ENCODE data around the gene SRSF10.

DNA sequence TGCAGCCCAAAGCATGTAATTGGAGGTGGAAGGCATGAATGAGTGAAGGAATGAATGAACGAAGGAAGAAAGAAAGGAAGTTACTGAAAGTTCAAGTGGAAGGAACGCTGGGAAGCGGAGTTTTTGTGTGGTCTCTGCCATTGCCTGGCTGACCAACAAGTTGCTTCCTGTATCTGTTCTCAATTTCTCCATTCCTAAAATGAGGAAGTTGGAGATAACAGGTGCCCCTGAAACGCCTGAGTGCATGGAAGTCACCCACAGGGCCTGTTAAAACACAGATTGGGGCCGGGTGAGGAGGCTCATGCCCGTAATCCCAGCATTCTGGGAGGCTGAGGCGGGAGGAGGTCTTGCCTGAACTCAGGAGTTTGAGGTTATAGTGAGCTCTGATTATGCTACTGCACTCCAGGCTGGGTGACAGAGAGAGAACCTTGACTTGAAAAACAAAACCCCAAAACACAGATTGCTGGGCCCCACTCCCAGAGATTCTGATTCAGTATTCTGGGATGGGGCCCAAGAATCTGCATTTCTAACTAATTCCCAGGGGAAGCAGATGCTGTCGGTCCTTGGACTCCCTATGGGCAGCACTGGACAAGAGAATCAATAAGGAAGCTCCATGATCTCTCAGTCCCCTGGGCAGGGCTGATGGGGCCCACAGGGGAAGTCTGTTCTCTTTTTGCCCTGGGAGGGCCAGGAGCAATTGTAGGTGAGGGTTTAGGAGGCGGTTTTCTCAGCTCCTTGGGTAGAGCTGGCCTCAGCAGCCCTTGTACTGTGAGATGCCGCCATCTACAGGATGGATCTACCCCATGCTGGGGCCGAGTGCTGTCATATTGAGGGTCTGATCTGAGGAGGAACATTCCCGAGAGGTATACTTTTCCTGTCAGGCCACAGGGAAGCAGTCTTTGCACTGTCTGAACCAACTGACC is 63.7 kb downstream of the SRSF10 start:
- no peak for TF ChIP-seq TOX (CRISPR knock-in tag; IDR thresholded peaks at IDR 0.05; ENCODE audit: borderline replicate concordance)
- TF ChIP-seq ARNTL (CRISPR knock-in tag; IDR thresholded peaks at IDR 0.05; ENCODE audit: borderline replicate concordance, low read depth): no peak
- TF ChIP-seq, protein P1, sequence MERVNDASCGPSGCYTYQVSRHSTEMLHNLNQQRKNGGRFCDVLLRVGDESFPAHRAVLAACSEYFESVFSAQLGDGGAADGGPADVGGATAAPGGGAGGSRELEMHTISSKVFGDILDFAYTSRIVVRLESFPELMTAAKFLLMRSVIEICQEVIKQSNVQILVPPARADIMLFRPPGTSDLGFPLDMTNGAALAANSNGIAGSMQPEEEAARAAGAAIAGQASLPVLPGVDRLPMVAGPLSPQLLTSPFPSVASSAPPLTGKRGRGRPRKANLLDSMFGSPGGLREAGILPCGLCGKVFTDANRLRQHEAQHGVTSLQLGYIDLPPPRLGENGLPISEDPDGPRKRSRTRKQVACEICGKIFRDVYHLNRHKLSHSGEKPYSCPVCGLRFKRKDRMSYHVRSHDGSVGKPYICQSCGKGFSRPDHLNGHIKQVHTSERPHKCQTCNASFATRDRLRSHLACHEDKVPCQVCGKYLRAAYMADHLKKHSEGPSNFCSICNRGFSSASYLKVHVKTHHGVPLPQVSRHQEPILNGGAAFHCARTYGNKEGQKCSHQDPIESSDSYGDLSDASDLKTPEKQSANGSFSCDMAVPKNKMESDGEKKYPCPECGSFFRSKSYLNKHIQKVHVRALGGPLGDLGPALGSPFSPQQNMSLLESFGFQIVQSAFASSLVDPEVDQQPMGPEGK (CRISPR knock-in tag; IDR thresholded peaks at IDR 0.05; ENCODE audit: borderline replicate concordance): no peak
- TF ChIP-seq ZC3H10 (CRISPR knock-in tag; IDR thresholded peaks at IDR 0.05): no peak
